ACHN (cell line): ENCODE measurements around the gene S100A2.
"Not testable (repeated sequence)": the region's sequence is repeated elsewhere in the genome, so short reads cannot be mapped to it uniquely, and the experiment has no call there.

Experiments
- DNase-seq: peaks from one replicate; pipeline ENCODE4 v3.0.0-alpha.2; 2015
- in situ Hi-C: cut with HindIII; loops from 2 replicates; pipeline ENCODE4 v1.10.0; 2017; ENCODE audit warnings: low sequenced_read_pairs, low pct_ligation_motif_present, low pct_unique_long_range_greater_than_20kb

Gene S100A2

DNA sequence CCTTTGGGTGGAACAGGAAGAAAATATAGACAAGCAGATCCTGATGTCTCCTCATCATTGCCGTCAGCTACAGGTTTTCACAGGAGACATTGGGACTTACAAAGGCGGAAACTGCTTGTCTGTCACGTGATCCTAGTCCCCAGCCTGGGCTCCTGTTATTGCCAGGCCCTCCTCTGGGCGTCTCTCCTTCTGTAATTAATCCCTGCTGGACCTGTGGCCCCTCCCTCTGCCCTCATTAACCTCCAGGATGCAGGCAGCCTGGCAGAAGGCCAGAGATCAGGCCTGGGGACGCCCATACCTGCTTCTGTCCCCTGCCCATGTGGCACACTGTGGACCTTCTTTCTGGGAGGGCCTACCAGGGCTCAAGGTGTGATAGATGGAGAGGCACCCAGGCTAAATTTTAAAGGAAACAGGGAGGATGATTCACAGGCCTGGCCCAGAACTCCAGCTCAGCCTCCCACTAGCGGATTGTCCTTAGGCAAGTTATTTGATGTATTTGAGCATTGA lies 27.3 kb downstream of the S100A2 start:
- no peak for DNase-seq
- in situ Hi-C loops, result no loop called here

DNA sequence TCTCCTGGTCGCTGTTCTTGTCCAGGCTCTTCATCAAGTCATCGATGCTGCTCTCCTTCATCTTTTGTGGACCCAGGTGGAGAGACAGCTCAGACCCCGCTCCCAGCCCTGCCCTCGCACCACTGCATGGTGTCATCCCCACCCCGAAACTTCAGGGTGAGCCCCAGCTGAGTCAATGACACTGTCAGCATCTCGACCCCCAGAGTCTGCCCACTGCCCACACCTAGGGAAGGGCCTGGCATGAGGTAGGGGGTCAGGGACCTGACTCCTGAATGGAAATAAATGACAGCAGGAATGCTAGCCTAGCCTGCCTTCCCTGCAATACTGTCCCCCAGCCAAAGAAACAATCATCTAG lies 28.3 kb downstream of the S100A2 start:
- no peak for DNase-seq
- in situ Hi-C loops, result no loop called here

DNA sequence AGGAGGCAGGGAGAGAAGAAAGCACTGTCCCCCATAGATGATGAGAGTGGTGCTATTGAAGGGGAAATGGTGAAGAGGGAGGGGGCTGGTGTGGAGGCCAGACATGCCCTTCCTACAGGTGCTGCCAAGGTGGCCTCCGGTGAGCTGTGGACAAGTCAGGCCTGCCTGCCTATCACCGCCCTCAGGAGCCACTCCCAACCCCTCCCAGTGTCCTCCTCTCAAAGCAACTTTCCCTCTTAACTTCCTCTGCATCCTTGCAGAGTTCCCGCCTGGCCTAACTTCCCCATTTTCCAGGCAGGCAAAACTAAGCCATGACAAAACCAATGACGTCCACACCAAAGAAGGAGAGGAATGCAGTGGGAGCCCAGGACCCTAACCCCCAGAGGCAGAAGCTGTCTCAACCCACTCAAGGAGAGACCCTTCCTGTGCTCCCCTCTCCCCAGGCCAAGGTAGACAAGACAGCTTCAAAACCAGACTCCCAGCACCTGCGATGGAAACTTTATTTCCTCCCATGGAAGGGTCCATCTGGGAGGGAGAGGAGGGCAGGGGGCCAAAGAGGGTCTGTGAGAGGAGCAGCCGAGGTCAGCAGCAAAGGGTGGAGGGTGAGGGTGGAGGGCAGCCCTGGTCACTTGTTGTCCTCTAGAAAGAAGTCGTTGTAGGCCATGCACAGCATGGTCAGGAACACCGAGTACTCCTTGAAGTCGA lies 28.8 kb downstream of the S100A2 start:
- in situ Hi-C loops, result no loop called here
- DNase-seq, result no peak

DNA sequence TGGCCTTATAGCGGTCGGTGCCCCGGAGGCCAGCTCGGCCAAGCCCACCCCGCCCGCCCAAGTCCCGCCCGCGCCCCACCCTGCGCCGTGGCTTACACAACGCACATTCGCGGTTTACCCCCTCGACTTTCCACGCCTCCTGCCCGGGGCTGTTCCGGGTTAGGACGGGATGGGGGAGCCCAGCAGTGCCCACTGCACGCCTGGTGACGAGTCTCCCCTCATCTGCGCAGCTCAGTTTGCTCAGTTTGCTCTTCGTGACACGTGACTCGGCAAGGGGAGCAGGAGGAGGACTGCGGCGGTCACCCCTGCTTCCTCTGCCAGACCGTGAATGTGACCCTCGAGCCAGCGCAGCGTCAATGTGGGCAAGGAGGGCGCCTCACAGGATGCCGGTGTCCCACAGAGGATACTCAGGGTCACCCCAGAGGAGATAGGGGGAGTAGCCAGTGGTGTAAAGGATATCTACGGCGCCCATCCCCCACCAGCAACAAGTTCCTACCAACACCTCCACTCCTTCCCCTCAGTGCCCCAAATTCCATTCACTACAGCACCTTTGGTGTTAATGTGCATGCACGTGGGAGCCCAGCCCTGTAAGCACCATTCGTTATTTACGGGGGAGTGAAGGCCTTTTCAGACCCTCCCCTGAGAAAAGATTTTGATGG lies 29.5 kb downstream of the S100A2 start:
- peak; percentile 96 for DNase-seq
- in situ Hi-C loops, result no loop called here

DNA sequence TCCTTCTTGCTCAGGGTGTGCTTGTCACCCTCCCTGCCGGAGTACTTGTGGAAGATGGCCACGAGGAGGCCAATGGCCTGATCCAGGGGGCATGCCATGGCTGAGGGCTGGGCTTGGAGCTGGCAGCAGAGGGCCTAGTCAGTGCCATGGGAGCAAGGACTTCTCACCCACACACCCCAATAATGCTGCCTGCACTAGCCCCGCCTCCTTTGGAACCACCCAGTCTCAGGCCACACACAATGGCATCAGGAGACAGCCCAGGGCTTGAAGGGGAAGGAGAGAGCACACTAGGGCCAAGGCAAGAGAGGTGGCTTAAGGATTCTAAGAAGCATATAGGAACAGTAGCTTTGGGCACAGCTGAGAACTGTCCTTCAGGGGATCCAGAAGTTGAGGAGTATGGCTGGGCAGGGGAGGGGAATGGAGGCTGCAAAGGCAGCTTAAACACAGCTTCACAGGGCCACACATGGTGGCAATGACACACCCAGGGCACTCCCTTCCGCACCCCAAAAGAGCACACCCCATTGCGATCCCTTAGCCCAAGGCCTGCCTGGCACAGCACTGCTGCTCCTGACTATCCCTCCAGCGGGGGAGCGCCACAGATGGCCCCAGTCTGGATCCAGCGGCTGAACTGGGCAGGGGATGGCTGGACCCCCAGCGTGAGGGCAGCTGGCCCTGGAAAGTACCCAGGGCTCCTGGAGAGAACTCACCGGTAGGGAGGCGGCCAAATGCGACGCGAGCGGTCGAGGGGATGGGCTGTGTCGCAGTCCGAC lies 30.2 kb downstream of the S100A2 start, which contains the start of gene S100A6:
Gene S100A6, minus strand, starts transcription at position 750 of the 770 bp plus-strand sequence. Its CDS starts 652 bp downstream, at position 98.
- peak; percentile 46 for DNase-seq
- in situ Hi-C loops, result no loop called here

DNA sequence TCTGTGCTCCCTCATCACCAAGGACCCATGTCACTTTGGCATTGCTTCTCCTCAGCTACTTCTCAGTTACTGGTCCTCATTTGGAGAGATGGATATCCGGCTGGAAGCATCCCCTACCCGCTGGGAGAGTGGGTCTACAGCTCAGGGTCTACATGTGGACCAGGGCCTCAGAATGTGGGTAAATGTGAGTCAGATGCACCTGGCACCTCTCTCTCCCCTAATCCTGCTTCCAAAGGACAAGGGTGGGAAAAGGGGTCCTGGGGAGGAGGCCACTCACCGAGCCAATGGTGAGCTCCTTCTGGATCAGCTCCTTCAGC lies 30.8 kb downstream of the S100A2 start:
- in situ Hi-C loops, result no loop called here
- DNase-seq, result no peak

DNA sequence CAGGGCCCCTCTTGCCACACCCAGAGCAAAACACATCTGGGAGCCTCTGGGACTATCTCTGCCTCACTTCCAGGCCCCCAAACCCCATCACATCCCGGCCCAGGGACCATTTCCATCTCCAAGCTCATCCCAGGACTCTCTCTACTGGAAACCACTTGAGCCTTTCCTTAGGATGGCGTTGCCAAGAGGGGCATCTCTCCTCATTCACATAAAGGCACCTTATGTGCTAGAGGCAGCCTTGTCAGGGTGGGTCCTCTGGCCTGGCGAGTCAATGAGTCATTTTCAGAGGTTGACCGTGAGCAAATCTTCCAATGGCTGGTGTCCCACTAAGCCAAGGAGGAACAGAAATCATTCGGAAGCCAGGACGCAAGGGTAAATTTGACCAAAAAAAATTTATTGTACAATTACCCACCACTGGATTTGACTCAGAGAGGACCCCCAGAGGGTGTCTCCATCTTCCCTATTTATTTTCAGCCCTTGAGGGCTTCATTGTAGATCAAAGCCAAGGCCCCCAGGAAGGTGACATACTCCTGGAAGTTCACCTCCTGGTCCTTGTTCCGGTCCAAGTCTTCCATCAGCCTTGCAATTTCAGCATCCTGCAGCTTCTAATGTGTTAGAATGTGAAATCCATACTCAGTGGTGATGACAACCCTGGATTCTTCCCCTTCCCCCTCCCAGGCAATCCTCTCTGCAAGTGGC lies 31.3 kb downstream of the S100A2 start:
- peak; percentile 55 for DNase-seq
- in situ Hi-C loops, result no loop called here

DNA sequence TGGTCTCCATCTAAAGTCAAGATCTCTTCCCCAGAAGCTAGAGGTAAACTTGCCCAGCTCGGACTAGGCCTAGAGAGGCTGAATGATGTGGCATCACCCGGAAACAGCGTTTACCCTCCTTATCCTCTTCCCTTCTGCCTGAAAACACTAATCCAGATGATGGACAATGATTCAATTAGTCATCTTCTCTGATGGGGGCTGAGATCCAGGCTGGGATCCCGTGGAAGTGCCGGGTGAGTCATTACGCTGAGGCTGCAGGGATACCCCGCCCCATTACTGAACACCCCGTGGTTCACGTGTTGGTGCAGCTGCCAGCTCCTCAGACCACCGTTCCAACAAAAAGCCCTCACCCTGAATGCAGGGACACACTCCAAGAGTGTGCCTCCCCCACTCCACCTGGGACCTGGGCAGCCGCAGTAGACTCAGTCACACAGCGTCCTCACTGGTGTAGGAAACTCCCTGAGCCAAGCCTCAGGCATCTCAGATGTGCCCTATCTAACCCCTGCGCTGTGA lies 31.9 kb downstream of the S100A2 start:
- peak; percentile 95 for DNase-seq
- in situ Hi-C loops, result no loop called here

DNA sequence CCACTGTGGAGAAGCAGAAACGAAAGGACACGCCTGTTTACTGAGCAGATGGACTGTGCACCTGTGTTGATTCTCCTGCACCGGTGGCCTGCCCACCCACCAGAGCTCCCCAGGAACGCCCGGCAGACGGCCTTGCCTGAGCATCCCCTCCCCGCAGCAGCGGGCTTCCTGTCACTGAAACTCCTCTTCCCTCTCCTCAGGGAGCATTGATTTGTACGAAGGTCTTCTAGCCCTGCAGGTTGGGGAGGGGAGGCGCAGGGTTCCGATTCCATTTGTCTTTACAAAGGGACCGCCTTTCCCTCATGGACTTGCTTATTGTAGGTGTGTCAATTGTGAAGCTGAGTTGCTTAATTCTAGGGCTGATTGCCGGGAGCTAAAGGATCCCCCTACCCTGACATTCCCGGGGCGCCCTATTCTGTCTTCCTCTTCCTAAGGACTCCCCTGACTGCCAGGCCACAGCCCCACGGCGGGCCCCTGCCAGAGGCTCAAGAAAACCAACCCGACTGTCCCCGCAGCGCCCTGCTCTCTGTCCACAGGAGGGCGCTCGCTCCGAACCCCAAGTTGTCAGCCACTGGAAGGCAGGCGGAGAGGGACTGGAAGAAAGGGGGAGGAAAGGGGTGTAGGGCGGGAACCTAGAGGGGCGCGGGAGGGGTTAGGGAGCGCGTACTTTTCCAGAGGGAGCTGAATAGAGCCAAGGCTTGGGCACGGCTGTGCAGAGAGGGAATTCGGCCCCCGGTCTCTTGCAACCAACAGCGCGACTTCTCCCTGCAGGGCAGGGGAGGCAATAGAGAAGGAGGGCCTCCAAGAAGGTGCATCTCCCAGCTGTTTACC lies 32.7 kb downstream of the S100A2 start:
- in situ Hi-C loops, result no loop called here
- peak; percentile 95 for DNase-seq

DNA sequence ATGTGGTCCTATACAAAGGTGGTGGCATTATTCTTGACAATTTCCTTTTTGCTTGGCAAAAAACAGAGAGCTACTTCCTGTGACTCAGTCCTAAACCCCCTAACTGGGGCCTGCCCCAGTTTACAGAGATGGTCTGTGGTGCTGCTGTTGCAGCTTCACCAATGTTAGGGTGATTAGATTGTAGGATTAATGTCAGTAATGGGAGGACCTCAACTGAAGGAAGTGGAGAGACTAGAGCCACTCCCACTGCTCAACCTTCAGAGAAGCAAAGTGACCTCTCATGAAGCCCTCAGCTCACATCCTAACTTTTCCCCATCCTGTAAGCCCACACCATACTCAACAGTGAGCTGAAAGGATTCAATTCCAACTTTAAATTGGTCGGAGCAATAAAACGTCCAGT lies 33.5 kb downstream of the S100A2 start:
- DNase-seq, result no peak
- in situ Hi-C loops, result no loop called here

DNA sequence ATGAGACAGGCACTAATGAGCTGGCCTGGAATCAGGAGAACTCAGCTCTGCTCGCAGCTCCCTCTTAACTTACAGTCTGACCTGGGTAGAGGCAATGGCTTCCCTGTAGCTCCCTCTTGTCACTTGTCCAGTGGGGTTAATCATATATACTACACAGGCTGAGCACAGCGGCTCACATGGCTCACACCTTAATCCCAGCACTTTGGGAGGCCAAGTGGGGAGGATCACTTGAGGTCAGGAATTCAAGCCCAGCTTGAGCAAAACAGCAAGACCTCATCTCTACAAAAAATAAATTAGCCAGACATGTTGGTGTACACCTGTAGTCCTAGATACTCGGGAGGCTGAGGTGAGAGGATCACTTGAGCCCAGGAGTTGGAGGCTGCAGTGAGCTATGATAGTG lies 34.0 kb downstream of the S100A2 start:
- no peak for DNase-seq
- in situ Hi-C loops, result no loop called here

DNA sequence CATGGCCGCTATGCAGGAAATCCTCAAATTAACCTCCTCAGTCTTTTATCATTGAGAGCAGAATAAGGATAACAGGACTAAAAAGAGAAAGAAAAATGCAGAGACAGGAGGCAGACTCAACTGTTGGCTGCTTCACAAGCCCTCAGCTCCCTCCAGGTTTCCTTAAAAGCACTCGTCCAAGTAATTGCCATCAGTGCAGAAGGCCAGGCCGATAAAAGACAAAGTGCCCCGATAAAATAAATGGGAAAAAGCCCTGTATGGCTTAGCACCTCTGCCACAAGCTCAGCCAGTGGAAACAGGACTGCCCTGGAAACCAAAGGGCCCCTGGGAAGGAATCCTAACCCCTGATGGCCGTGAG lies 38.0 kb downstream of the S100A2 start:
- in situ Hi-C loops, result no loop called here
- no peak for DNase-seq

DNA sequence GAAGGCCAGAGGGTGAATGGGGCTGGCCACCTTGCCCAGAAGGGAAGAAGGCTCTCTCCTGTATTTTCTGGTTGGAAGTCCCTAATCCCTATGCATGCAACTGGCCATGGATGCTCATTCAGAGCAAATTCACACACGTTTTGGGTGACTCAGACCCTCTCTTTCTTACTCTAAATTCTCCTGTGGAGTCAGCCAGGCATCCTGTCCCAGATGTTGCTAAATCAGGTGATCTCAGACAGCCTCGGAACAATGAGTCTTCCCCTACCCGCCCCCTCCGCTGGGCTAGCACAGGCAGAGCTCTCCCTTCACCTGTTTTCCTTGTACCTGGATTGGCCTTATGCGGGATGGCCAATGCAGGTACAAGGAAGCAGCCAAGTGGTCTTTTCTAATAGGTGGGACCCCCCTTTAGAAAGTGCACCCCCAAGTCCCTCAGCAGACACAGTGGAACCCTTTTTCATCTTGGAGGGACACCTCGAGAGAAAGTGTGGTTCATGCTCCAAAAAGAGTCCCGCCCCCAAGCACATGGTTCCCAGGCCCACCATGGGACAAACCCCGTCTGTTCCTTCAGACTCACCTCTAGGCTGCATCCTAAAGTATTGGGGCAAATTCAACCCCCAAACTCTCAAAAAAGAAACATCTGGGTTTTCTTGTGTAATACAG lies 38.5 kb downstream of the S100A2 start:
- DNase-seq, result no peak
- in situ Hi-C loops, result no loop called here

DNA sequence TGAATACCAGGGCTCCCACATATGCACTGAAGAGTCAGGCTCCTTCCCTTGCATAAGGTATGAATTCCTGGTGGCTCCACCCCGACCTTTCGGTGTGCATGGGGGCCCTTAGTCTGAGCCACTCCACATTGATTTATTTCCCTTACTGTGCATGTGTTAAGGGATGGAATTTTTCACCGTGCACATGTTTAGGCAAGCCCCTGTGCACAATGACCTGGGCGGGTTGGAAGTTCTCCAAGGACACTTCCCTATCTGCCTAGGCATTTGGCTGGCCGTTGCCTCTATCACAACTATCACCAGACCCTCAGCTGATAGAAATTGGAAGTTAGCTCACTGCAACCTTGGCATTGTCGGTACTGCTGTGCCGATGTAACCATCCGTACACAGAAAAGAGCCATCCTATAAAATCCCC lies 39.5 kb downstream of the S100A2 start:
- in situ Hi-C loops, result no loop called here
- no peak for DNase-seq

DNA sequence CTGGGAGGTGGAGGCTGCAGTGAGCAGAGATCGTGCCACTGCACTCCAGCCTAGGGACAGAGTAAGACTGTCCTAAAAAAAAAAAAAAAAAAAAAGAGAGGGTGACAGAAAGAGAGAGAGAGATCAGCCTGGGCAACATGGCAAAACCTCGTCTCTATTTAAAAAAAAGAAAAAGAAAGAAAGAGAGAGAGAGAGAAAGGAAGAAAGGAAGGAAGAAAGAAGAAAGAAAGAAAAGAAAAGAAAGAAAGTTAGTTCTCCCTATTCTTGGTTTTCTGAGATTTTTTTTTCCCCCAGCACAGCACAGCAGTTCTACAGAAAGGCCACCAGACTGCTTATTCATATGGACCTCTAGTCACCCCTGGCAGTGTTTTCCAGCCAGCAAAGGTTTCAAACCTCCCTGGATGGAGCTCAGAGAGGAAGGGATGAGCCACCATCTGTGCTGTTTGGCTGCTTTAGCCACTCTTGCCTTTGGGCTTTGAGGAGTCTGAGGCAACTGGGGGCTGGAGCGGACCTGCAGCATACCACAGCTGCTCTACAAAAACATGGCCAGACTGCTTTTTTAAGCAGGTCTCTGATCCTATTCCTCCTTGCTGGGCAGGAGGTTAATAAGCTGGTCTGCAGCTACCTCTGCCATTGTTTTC lies 40.4 kb downstream of the S100A2 start:
- in situ Hi-C loops, result no loop called here
- no peak for DNase-seq

DNA sequence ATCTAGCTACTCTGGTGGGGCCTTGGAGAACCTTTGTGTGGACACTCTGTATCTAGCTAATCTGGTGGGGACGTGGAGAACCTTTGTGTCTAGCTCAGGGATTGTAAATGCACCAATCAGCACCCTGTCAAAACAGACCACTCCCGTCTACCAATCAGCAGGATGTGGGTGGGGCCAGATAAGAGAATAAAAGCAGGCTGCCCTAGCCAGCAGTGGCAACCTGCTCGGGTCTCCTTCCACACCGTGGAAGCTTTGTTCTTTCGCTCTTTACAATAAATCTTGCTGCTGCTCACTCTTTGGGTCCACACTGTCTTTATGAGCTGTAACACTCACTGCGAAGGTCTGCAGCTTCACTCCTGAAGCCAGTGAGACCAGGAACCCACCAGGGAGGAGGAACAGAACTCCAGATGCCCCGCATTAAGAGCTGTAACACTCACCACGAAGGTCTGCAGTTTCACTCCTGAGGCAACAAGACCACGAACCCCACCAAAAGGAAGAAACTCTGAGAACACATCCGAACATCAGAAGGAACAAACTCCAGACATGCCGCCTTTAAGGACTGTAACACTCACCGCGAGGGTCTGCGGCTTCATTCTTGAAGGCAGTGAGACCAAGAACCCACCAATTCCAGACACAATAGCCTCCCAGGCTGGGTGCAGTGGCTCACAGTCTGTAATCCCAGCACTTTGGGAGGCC lies 43.1 kb downstream of the S100A2 start:
- in situ Hi-C loops, result not testable (repeated sequence)

DNA sequence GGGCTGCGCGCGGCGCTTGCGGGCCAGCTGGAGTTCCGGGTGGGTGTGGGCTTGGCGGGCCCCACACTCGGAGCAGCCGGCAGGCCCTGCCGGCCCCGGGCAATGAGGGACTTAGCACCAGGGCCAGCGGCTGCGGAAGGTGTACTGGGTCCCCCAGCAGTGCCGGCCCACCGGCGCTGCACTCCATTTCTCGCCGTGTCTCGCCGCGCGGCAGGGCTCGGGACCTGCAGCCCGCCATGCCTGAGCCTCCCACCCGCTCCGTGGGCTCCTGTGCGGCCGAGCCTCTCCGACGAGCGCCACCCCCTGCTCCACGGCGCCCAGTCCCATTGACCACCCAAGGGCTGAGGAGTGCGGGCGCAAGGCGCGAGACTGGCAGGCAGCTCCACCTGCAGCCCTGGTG lies 43.8 kb downstream of the S100A2 start:
- in situ Hi-C loops, result not testable (repeated sequence)

More for the DNA sequence above, 43.1 kb downstream of the S100A2 start:
- DNase-seq, result not testable (repeated sequence)

More for the DNA sequence above, 43.8 kb downstream of the S100A2 start:
- not testable (repeated sequence) for DNase-seq
